Activated naive CD8-positive, alpha-beta T cell (primary cell): ENCODE measurements around the gene RBM4.
"Not testable (repeated sequence)": the region's sequence is repeated elsewhere in the genome, so short reads cannot be mapped to it uniquely, and the experiment has no call there.

ENCODE experiments used
- H3K27ac Mint-ChIP-seq: one replicate; pipeline ENCODE4 v1.8.0; 2021; ENCODE audit warnings: mixed read lengths
- H3K27me3 Mint-ChIP-seq: one replicate; pipeline ENCODE4 v1.8.0; 2021; ENCODE audit warnings: mixed read lengths
- H3K36me3 Mint-ChIP-seq: one replicate; pipeline ENCODE4 v1.8.0; 2021; ENCODE audit warnings: mixed read lengths
- H3K4me1 Mint-ChIP-seq: one replicate; pipeline ENCODE4 v1.8.0; 2021; ENCODE audit warnings: low read depth, mixed read lengths
- H3K4me3 Mint-ChIP-seq: one replicate; pipeline ENCODE4 v1.8.0; 2021; ENCODE audit warnings: mild to moderate bottlenecking, mixed read lengths
- H3K9me3 Mint-ChIP-seq: one replicate; pipeline ENCODE4 v1.8.0; 2021; ENCODE audit warnings: low read depth, mixed read lengths

The RBM4 gene

GRCh38 chr11:66638177-66639065, at the start of gene RBM4:
Gene RBM4 (plus strand): TSS chr11:66638703. CDS start chr11:66639712, 1,009 bp downstream.
- peaks cover 67% of the 10 kb centered on the region for H3K4me1 Mint-ChIP-seq
- H3K4me3 Mint-ChIP-seq, result peak within 1 kb of the TSS; percentile 97
- H3K27me3 Mint-ChIP-seq, result no peaks in the 10 kb centered on the region
- no peaks in the 10 kb centered on the region for H3K9me3 Mint-ChIP-seq
- peak within 1 kb of the TSS; percentile 97 for H3K27ac Mint-ChIP-seq
- H3K36me3 Mint-ChIP-seq, result peaks cover 29% of the 10 kb centered on the region

GRCh38 chr11:66589315-66589714, 49.2 kb upstream of the RBM4 start:
- H3K9me3 Mint-ChIP-seq, H3K4me3 Mint-ChIP-seq, H3K27me3 Mint-ChIP-seq, H3K27ac Mint-ChIP-seq, H3K36me3 Mint-ChIP-seq: not testable (repeated sequence)
- peaks cover 15% of the 10 kb centered on the region for H3K4me1 Mint-ChIP-seq

DNA sequence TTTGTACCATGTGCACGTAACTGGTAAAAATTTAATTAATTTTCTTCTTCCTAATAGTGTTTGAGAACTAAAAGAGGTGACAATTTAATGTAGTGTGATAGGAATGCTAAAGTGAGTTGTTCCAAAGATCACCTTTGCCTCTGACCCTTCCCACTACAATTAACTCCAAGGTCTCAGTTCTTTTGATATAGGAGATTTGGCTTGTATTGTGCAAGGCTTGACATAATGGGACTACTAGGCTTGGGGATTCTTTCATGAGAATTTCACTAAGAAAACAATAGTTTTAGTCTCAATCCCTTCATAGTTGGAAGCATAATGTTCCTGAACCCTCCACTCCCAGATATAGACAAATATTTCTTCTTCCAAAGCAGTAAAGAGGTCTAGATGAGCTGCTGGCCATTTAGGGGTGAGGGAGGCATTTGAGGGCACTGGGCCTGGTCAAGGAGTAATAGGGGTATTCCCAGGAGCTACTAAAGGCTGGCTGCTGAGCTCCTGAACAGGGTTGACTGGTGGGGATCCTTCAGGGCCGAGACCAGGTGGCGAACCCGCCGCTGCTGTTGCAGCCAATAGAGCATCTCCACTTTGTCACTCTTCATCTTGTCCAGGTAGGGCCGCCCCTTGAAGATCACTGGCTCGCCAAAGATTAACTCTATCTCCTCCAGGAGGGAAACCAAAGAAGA, 48.4 kb upstream of the RBM4 start:
- Mint-ChIP-seq H3K27me3 (no peaks in the 10 kb centered on the region), H3K27ac (no peak overlapping the region), H3K4me3 (no peak overlapping the region), H3K36me3 (no peaks in the 10 kb centered on the region), H3K4me1 (peaks cover 24% of the 10 kb centered on the region), H3K9me3 (no peaks in the 10 kb centered on the region)

- Mint-ChIP-seq H3K27ac (no peak overlapping the region), H3K4me1 (peaks cover 33% of the 10 kb centered on the region), H3K9me3 (no peaks in the 10 kb centered on the region), H3K36me3 (no peaks in the 10 kb centered on the region), H3K27me3 (no peaks in the 10 kb centered on the region), H3K4me3 (no peak overlapping the region)
Observed at GRCh38 chr11:66591175-66591574, 47.3 kb upstream of the RBM4 start.

DNA sequence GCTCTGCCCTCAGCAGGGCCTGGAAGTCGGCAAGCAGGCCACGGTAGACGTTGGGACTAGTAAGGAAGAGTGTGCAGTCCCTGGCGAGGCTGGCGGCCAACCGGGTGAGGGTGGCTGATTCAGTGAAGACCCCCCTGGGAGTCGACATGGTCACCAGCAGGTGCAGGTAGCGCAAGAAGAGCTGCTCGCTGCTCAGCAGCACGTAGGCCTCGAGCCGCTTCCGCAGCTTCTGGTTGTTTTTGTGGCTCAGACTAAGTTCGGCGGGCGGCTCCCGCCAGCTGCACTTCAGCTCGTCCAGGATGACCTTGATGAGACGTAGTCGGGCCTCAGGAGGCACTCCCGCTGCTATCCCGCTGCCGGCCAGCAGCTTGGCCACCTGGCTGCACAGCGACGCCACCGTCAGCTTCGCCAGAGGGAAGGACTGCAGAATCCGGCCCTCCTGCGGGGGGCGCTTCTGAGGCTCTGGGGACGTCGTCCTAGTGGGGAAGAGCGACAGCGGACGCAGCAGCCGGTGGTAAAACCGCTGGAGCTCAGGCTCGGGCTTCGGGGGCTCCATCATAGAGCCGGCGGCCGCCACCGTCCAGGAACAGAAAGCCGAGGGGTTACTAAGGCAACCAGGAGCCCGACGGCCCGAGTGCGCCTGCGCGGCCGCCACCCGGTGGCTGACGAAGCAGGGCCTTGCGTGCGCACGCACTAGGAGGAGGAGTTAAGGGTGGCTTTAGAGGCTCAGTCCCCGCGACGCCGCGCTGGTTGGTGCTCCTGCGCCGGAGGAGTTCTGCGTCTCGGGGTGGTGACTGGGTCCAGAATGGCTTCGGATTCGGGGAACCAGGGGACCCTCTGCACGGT, 45.8 kb upstream of the RBM4 start, which contains the start of the genes CCDC87 and CCS:
CCDC87 (minus strand) TSS at position 607 of the 846 bp plus-strand sequence; CDS start at position 559, 48 bp downstream.
CCS (plus strand) TSS at position 729 of the 846 bp plus-strand sequence; CDS start at position 806, 77 bp downstream.
- no peaks in the 10 kb centered on the region for H3K27me3 Mint-ChIP-seq
- H3K9me3 Mint-ChIP-seq, result no peaks in the 10 kb centered on the region
- H3K4me1 Mint-ChIP-seq, result peaks cover 37% of the 10 kb centered on the region
- H3K4me3 Mint-ChIP-seq, result peak within 1 kb of the TSS; percentile 100
- peak within 1 kb of the TSS; percentile 99 for H3K27ac Mint-ChIP-seq
- no peaks in the 10 kb centered on the region for H3K36me3 Mint-ChIP-seq

DNA sequence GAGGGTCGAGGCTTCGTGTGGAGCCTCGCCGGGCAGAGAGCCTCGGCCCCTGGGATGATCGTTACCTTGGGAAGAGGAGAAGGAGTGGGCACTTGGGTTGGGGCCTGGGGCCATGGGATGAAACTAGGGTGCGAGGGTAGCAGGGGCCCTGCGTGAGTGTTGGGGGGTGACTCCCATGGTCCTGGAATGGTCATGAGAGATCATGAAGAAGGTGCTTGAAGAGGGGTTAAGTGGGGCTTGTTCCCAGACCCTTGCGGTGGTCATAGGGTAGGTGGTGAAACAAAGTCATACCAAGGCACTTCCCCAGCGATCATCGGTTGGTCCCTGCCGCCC, 45.2 kb upstream of the RBM4 start:
- H3K4me3 Mint-ChIP-seq, result peak overlapping the region; percentile 100
- H3K27me3 Mint-ChIP-seq, result no peaks in the 10 kb centered on the region
- peaks cover 38% of the 10 kb centered on the region for H3K4me1 Mint-ChIP-seq
- no peaks in the 10 kb centered on the region for H3K9me3 Mint-ChIP-seq
- H3K27ac Mint-ChIP-seq, result peak overlapping the region; percentile 99
- no peaks in the 10 kb centered on the region for H3K36me3 Mint-ChIP-seq

- Mint-ChIP-seq H3K27ac (peak overlapping the region; percentile 99), H3K4me1 (peaks cover 38% of the 10 kb centered on the region), H3K4me3 (peak overlapping the region; percentile 100), H3K27me3 (no peaks in the 10 kb centered on the region), H3K36me3 (no peaks in the 10 kb centered on the region), H3K9me3 (no peaks in the 10 kb centered on the region)
Observed at GRCh38 chr11:66593650-66594049, 44.9 kb upstream of the RBM4 start.

- Mint-ChIP-seq H3K4me1 (peaks cover 38% of the 10 kb centered on the region), H3K4me3 (peak overlapping the region; percentile 76), H3K27me3 (no peaks in the 10 kb centered on the region), H3K36me3 (no peaks in the 10 kb centered on the region), H3K27ac (peak overlapping the region; percentile 92), H3K9me3 (no peaks in the 10 kb centered on the region)
Observed at GRCh38 chr11:66595245-66595904, 43.1 kb upstream of the RBM4 start.

DNA sequence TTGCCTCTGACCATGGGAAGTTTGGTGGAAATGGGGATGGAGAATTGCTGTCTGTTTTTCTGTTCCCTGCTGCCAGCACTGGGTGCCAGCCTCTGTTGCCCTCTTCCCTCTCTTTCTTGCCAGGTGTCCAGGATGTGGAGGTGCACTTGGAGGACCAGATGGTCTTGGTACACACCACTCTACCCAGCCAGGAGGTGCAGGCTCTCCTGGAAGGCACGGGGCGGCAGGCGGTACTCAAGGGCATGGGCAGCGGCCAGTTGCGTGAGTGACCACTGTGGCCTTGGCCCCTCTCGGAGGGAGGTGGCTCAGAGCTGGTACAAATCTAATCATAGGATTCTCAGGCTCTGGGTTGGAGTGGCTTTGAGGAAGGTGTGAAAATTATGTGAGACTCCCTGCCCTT, 39.5 kb upstream of the RBM4 start:
- H3K27ac Mint-ChIP-seq, result no peak overlapping the region
- H3K9me3 Mint-ChIP-seq, result no peaks in the 10 kb centered on the region
- peaks cover 23% of the 10 kb centered on the region for H3K4me1 Mint-ChIP-seq
- H3K36me3 Mint-ChIP-seq, result no peaks in the 10 kb centered on the region
- no peaks in the 10 kb centered on the region for H3K27me3 Mint-ChIP-seq
- no peak overlapping the region for H3K4me3 Mint-ChIP-seq

DNA sequence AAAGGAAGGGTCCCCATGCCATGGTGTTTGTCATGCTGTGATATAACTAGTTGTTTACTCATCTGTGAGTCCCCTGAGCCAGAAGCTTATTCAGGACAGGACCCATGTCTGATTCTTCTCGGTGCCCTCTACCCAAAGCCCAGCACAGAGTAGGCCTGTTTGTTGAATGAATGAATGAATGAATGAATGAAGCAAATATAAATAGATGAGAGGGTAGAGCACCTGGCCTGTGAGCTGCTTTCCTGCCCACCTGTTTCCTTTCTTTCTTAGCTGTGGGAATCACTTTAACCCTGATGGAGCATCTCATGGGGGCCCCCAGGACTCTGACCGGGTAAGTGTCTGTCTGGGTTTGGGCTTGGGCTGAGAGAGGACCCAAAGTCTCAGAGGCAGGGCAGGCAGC, 38.3 kb upstream of the RBM4 start:
- Mint-ChIP-seq H3K36me3 (no peaks in the 10 kb centered on the region), H3K4me1 (peaks cover 14% of the 10 kb centered on the region), H3K9me3 (no peaks in the 10 kb centered on the region), H3K27ac (no peak overlapping the region), H3K27me3 (no peaks in the 10 kb centered on the region), H3K4me3 (no peak overlapping the region)

DNA sequence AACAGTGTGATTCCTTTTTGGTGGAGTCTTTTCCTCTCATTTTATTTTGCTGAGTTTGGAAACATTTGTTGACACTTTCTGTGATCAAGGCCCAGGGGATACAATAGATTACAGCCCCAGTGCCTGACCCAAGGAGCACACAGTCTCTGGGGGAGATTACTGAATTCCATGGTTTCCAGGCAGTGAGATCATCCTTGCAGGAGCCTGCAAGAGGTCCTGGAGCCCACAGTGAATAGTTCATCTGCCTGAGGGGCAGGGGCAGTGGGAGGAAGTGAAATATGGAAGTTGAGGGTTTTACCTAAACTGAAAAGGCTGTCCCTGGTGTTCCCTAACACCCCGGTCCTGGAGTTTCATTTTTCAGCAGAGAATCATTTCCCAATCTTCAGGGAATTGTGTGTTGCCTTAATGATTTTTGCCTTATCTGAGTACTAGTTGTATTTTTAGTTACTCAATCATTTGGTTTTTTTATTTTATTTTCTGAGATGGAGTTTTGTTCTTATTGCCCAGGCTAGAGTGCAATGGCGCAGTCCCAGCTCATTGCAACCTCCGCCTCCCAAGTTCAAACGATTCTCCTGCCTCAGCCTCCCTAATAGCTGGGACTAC, 37.8 kb upstream of the RBM4 start:
- Mint-ChIP-seq H3K36me3 (no peaks in the 10 kb centered on the region), H3K4me3 (no peak overlapping the region), H3K9me3 (no peaks in the 10 kb centered on the region), H3K27me3 (no peaks in the 10 kb centered on the region), H3K27ac (no peak overlapping the region), H3K4me1 (peaks cover 9% of the 10 kb centered on the region)

- no peak overlapping the region for H3K4me3 Mint-ChIP-seq
- H3K4me1 Mint-ChIP-seq, result peaks cover under 1% of the 10 kb centered on the region
- no peak overlapping the region for H3K27ac Mint-ChIP-seq
- H3K36me3 Mint-ChIP-seq, result no peaks in the 10 kb centered on the region
- no peaks in the 10 kb centered on the region for H3K27me3 Mint-ChIP-seq
- no peaks in the 10 kb centered on the region for H3K9me3 Mint-ChIP-seq
Observed at GRCh38 chr11:66603072-66603471, 35.4 kb upstream of the RBM4 start.

DNA sequence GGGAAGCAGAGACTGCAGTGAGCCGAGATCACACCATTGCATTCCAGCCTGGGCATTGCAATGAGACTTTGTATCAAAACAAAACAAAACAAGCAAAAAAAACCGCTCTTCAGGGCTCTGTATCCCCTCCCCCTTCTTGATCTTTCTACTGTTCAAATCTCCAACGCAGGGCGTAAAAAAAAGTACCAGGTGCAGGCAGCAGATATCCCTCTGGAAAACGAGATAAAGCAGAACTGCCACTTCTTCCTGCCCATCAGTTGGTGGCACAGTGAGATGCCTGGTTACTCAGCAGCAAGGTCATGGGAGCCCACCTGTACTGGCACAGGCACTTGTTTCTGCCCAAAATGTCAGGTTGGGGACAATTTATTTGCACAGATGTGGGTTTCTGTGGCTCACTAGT, 34.3 kb upstream of the RBM4 start:
- Mint-ChIP-seq H3K4me1 (no peaks in the 10 kb centered on the region), H3K27me3 (no peaks in the 10 kb centered on the region)

DNA sequence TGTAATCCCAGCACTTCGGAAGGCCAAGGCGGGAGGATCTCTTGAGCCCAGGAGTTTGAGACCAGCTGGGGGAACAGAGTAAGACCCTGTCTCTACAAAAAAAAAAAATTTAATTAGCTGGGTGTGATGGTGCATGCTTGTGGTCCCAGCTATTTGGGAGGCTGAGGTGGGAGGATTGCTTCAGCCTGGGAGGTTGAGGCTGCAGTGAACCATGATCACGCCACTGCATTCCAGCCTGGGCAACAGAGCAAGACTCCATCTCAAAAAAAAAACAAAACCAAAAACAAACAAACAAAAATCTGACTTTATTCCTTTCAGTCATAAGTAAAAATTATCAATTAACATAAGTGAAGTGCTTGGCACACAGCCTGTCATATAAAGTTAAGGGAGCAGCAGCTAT, 31.9 kb upstream of the RBM4 start:
- H3K27ac Mint-ChIP-seq, H3K36me3 Mint-ChIP-seq, H3K27me3 Mint-ChIP-seq, H3K4me3 Mint-ChIP-seq, H3K9me3 Mint-ChIP-seq: not testable (repeated sequence)
- peaks cover 11% of the 10 kb centered on the region for H3K4me1 Mint-ChIP-seq

More for the DNA sequence above, 34.3 kb upstream of the RBM4 start:
- no peak overlapping the region for H3K4me3 Mint-ChIP-seq
- H3K36me3 Mint-ChIP-seq, result no peaks in the 10 kb centered on the region
- no peak overlapping the region for H3K27ac Mint-ChIP-seq
- no peaks in the 10 kb centered on the region for H3K9me3 Mint-ChIP-seq
